ENCODE results near the gene TMUB2.
A peak's percentile ranks its signal among the peaks of the same experiment; 100 is the strongest.

The TMUB2 gene

GRCh38 chr17:44193326-44194084, 6.7 kb downstream of the TMUB2 start:
- Histone ChIP-seq H3K9me3 (ENCODE audit: control insufficient read depth, insufficient read depth, low read length) (no peaks in the 10 kb centered on the region), H3K27ac (ENCODE audit: low read length) (no peak overlapping the region), H3K4me1 (ENCODE audit: control insufficient read depth, insufficient read depth, low read length) (peaks cover 6% of the 10 kb centered on the region; the same call in 1 of the 2 replicates), H3K4me3 (ENCODE audit: low read length) (no peak overlapping the region), H3K27me3 (ENCODE audit: control insufficient read depth, insufficient read depth, low read length) (no peaks in the 10 kb centered on the region), H3K36me3 (ENCODE audit: control insufficient read depth, insufficient read depth, low read length) (peaks cover 27% of the 10 kb centered on the region)
- WGBS (ENCODE audit: insufficient coverage, insufficient read length), result no CpG with 5 or more reads among the region's 14 CpGs
- no peak for DNase-seq (ENCODE audit: low read depth, low spot score)

GRCh38 chr17:44197107-44197506, 10.3 kb downstream of the TMUB2 start:
- Histone ChIP-seq H3K27me3 (ENCODE audit: control insufficient read depth, insufficient read depth, low read length) (no peaks in the 10 kb centered on the region), H3K4me1 (ENCODE audit: control insufficient read depth, insufficient read depth, low read length) (peaks cover 6% of the 10 kb centered on the region; the same call in 1 of the 2 replicates), H3K4me3 (ENCODE audit: low read length) (no peak overlapping the region), H3K9me3 (ENCODE audit: control insufficient read depth, insufficient read depth, low read length) (no peaks in the 10 kb centered on the region), H3K36me3 (ENCODE audit: control insufficient read depth, insufficient read depth, low read length) (peaks cover 20% of the 10 kb centered on the region), H3K27ac (ENCODE audit: low read length) (no peak overlapping the region)
- no peak for DNase-seq (ENCODE audit: low read depth, low spot score)
- no CpG with 5 or more reads among the region's 15 CpGs for WGBS (ENCODE audit: insufficient coverage, insufficient read length)

- no peak for DNase-seq (ENCODE audit: low read depth, low spot score)
- H3K4me3 ChIP-seq (ENCODE audit: low read length), result peak overlapping the region; percentile 85; the same call in 1 of the 2 replicates
- H3K9me3 ChIP-seq (ENCODE audit: control insufficient read depth, insufficient read depth, low read length), result no peaks in the 10 kb centered on the region
- H3K36me3 ChIP-seq (ENCODE audit: control insufficient read depth, insufficient read depth, low read length), result peaks cover 20% of the 10 kb centered on the region
- WGBS (ENCODE audit: insufficient coverage, insufficient read length), result no CpG with 5 or more reads among the region's 11 CpGs
- H3K27me3 ChIP-seq (ENCODE audit: control insufficient read depth, insufficient read depth, low read length), result no peaks in the 10 kb centered on the region
- peaks cover 3% of the 10 kb centered on the region; the same call in 1 of the 2 replicates for H3K4me1 ChIP-seq (ENCODE audit: control insufficient read depth, insufficient read depth, low read length)
- H3K27ac ChIP-seq (ENCODE audit: low read length), result no peak overlapping the region
Observed at GRCh38 chr17:44197980-44198720, 11.4 kb downstream of the TMUB2 start.

GRCh38 chr17:44198721-44199552, 12.2 kb downstream of the TMUB2 start:
- H3K27ac ChIP-seq (ENCODE audit: low read length), result no peak overlapping the region
- no peaks in the 10 kb centered on the region for H3K27me3 ChIP-seq (ENCODE audit: control insufficient read depth, insufficient read depth, low read length)
- peaks cover 5% of the 10 kb centered on the region for H3K4me1 ChIP-seq (ENCODE audit: control insufficient read depth, insufficient read depth, low read length)
- WGBS (ENCODE audit: insufficient coverage, insufficient read length), result no CpG with 5 or more reads among the region's 68 CpGs
- no peak for DNase-seq (ENCODE audit: low read depth, low spot score)
- peak overlapping the region; percentile 85 for H3K4me3 ChIP-seq (ENCODE audit: low read length)
- peaks cover 19% of the 10 kb centered on the region for H3K36me3 ChIP-seq (ENCODE audit: control insufficient read depth, insufficient read depth, low read length)
- no peaks in the 10 kb centered on the region for H3K9me3 ChIP-seq (ENCODE audit: control insufficient read depth, insufficient read depth, low read length)

- peaks cover 6% of the 10 kb centered on the region for H3K4me1 ChIP-seq (ENCODE audit: control insufficient read depth, insufficient read depth, low read length)
- peaks cover 10% of the 10 kb centered on the region for H3K36me3 ChIP-seq (ENCODE audit: control insufficient read depth, insufficient read depth, low read length)
- no CpG with 5 or more reads among the region's 126 CpGs for WGBS (ENCODE audit: insufficient coverage, insufficient read length)
- H3K27me3 ChIP-seq (ENCODE audit: control insufficient read depth, insufficient read depth, low read length), result no peaks in the 10 kb centered on the region
- DNase-seq (ENCODE audit: low read depth, low spot score), result no peak
- H3K27ac ChIP-seq (ENCODE audit: low read length), result no peak within 1 kb of the TSS
- no peaks in the 10 kb centered on the region for H3K9me3 ChIP-seq (ENCODE audit: control insufficient read depth, insufficient read depth, low read length)
- H3K4me3 ChIP-seq (ENCODE audit: low read length), result peak within 1 kb of the TSS; percentile 85
Observed at GRCh38 chr17:44199553-44200477, 13.0 kb downstream of the TMUB2 start, which contains the start of gene ATXN7L3. TSS of gene ATXN7L3 (minus strand) at chr17:44199884. CDS start at chr17:44198070, 1,814 bp downstream.

GRCh38 chr17:44200478-44201155, 13.8 kb downstream of the TMUB2 start:
- Histone ChIP-seq H3K27me3 (ENCODE audit: control insufficient read depth, insufficient read depth, low read length) (no peaks in the 10 kb centered on the region), H3K4me1 (ENCODE audit: control insufficient read depth, insufficient read depth, low read length) (peaks cover 6% of the 10 kb centered on the region), H3K36me3 (ENCODE audit: control insufficient read depth, insufficient read depth, low read length) (peaks cover 5% of the 10 kb centered on the region; the same call in 1 of the 2 replicates), H3K9me3 (ENCODE audit: control insufficient read depth, insufficient read depth, low read length) (no peaks in the 10 kb centered on the region), H3K4me3 (ENCODE audit: low read length) (peak overlapping the region; percentile 77; the same call in 1 of the 2 replicates), H3K27ac (ENCODE audit: low read length) (no peak overlapping the region)
- DNase-seq (ENCODE audit: low read depth, low spot score), result no peak
- no CpG with 5 or more reads among the region's 36 CpGs for WGBS (ENCODE audit: insufficient coverage, insufficient read length)

GRCh38 chr17:44202756-44203155, 16.0 kb downstream of the TMUB2 start:
- peaks cover 6% of the 10 kb centered on the region for H3K4me1 ChIP-seq (ENCODE audit: control insufficient read depth, insufficient read depth, low read length)
- no peaks in the 10 kb centered on the region for H3K27me3 ChIP-seq (ENCODE audit: control insufficient read depth, insufficient read depth, low read length)
- H3K27ac ChIP-seq (ENCODE audit: low read length), result no peak overlapping the region
- no peak for DNase-seq (ENCODE audit: low read depth, low spot score)
- no CpG with 5 or more reads among the region's 4 CpGs for WGBS (ENCODE audit: insufficient coverage, insufficient read length)
- no peak overlapping the region for H3K4me3 ChIP-seq (ENCODE audit: low read length)
- H3K9me3 ChIP-seq (ENCODE audit: control insufficient read depth, insufficient read depth, low read length), result no peaks in the 10 kb centered on the region
- peaks cover 7% of the 10 kb centered on the region; the same call in 1 of the 2 replicates for H3K36me3 ChIP-seq (ENCODE audit: control insufficient read depth, insufficient read depth, low read length)

- no peaks in the 10 kb centered on the region for H3K9me3 ChIP-seq (ENCODE audit: control insufficient read depth, insufficient read depth, low read length)
- peaks cover 13% of the 10 kb centered on the region for H3K36me3 ChIP-seq (ENCODE audit: control insufficient read depth, insufficient read depth, low read length)
- no peak overlapping the region for H3K27ac ChIP-seq (ENCODE audit: low read length)
- no peaks in the 10 kb centered on the region for H3K27me3 ChIP-seq (ENCODE audit: control insufficient read depth, insufficient read depth, low read length)
- DNase-seq (ENCODE audit: low read depth, low spot score), result no peak
- peaks cover 3% of the 10 kb centered on the region; the same call in 1 of the 2 replicates for H3K4me1 ChIP-seq (ENCODE audit: control insufficient read depth, insufficient read depth, low read length)
- no peak overlapping the region for H3K4me3 ChIP-seq (ENCODE audit: low read length)
- no CpG with 5 or more reads among the region's 9 CpGs for WGBS (ENCODE audit: insufficient coverage, insufficient read length)
Observed at GRCh38 chr17:44203731-44204440, 17.1 kb downstream of the TMUB2 start.
